Activated T-cell treated with anti-CD3 and anti-CD28 coated beads, Interleukin-2, amount 50 U/mL, for 48 hours (primary cell): ENCODE results near the gene SLC25A12.

Experiments used
- DNase-seq, 2 experiments: peaks; one replicate each; pipeline ENCODE4 v3.0.0-alpha.2; 2020

The SLC25A12 gene

GRCh38 chr2:171889333-171889732, 4.7 kb downstream of the SLC25A12 start:
- no peak for DNase-seq

- no peak for DNase-seq
Measured at GRCh38 chr2:171883275-171883893, 10.7 kb downstream of the SLC25A12 start.

GRCh38 chr2:171882089-171882769, 11.8 kb downstream of the SLC25A12 start:
- DNase-seq = no peak

- DNase-seq = no peak
Measured at GRCh38 chr2:171880774-171881173, 13.3 kb downstream of the SLC25A12 start.

- DNase-seq = no peak
Measured at GRCh38 chr2:171879865-171880264, 14.2 kb downstream of the SLC25A12 start.

GRCh38 chr2:171878481-171878993, 15.5 kb downstream of the SLC25A12 start:
- DNase-seq = no peak

- DNase-seq = no peak
Measured at GRCh38 chr2:171874963-171875362, 19.1 kb downstream of the SLC25A12 start.

- DNase-seq = no peak
Measured at GRCh38 chr2:171874517-171874916, 19.5 kb downstream of the SLC25A12 start.

GRCh38 chr2:171864357-171864985, 29.6 kb downstream of the SLC25A12 start:
- peak; percentile 22 to 31 for DNase-seq

GRCh38 chr2:171862501-171862900, 31.5 kb downstream of the SLC25A12 start:
- no peak for DNase-seq

- no peak for DNase-seq
Measured at GRCh38 chr2:171858397-171858958, 35.6 kb downstream of the SLC25A12 start.

GRCh38 chr2:171855401-171855800, 38.6 kb downstream of the SLC25A12 start:
- no peak for DNase-seq

GRCh38 chr2:171852366-171852888, 41.6 kb downstream of the SLC25A12 start:
- no peak for DNase-seq

- DNase-seq = no peak
Measured at GRCh38 chr2:171847627-171848026, 46.4 kb downstream of the SLC25A12 start.

- no peak for DNase-seq
Measured at GRCh38 chr2:171846894-171847293, 47.1 kb downstream of the SLC25A12 start.

- DNase-seq = no peak
Measured at GRCh38 chr2:171841996-171842395, 52.0 kb downstream of the SLC25A12 start.

GRCh38 chr2:171837736-171838135, 56.3 kb downstream of the SLC25A12 start:
- no peak for DNase-seq

- DNase-seq = no peak
Measured at GRCh38 chr2:171836146-171836910, 57.7 kb downstream of the SLC25A12 start.

- DNase-seq = no peak
Measured at GRCh38 chr2:171835386-171835785, 58.7 kb downstream of the SLC25A12 start.

- no peak for DNase-seq
Measured at GRCh38 chr2:171834286-171834685, 59.8 kb downstream of the SLC25A12 start.

GRCh38 chr2:171832489-171832888, 61.6 kb downstream of the SLC25A12 start:
- no peak for DNase-seq

GRCh38 chr2:171830039-171830438, 64.0 kb downstream of the SLC25A12 start:
- DNase-seq = no peak

GRCh38 chr2:171824086-171824485, 70.0 kb downstream of the SLC25A12 start:
- no peak for DNase-seq
